OCI-LY3 (cell line): Measurements from ENCODE around the gene APBB2.

Source experiments
- CTCF ChIP-seq: fragments of 200-600, 300-600 bp; sonication (generic); IDR thresholded peaks from 2 replicates; pipeline ENCODE4 v1.5.1; 2014; ENCODE audit warnings: antibody characterized with exemption, low read length, low read depth
- EZH2phosphoT487 ChIP-seq: fragments of 200-600 bp; shearing (Covaris generic); IDR thresholded peaks from 2 replicates; pipeline ENCODE4 v1.6.1; 2018; ENCODE audit warnings: antibody characterized with exemption, mixed run types, low read depth

GRCh38 chr4:41121906-41122305 lies 92.4 kb downstream of the APBB2 start:
- TF ChIP-seq CTCF (no peak), EZH2phosphoT487 (no peak)
